Stimulated activated naive B cell treated with anti-CD40 and anti-IgM and Interleukin-4, amounts not matched to agents 10 μg/mL and 1 μg/mL and 100 μg/mL, for 72 hours (primary cell): Measurements from ENCODE around the gene SPATA24.

ENCODE experiments used
- ATAC-seq, 2 donors: fragments of 150-1000 bp; cut with Tn5 transposase; replicated peaks; 2 replicates each; pipeline ENCODE4 v1.10.0; 2021; ENCODE audit warnings: moderate library complexity in 1 of 2
- DNase-seq: peaks from one replicate; pipeline ENCODE4 v3.0.0; 2021
- H3K27ac Mint-ChIP-seq: one replicate; pipeline ENCODE4 v1.8.0; 2022; ENCODE audit warnings: mild to moderate bottlenecking, mixed read lengths
- H3K27me3 Mint-ChIP-seq, 2 donors: one replicate each; pipeline ENCODE4 v1.8.0; 2022; ENCODE audit warnings: mixed read lengths in 2 of 2
- H3K36me3 Mint-ChIP-seq, 2 donors: one replicate each; pipeline ENCODE4 v1.8.0; 2022; ENCODE audit warnings: mixed read lengths in 2 of 2, mild to moderate bottlenecking in 1 of 2
- H3K4me1 Mint-ChIP-seq, 2 donors: one replicate each; pipeline ENCODE4 v1.8.0; 2022; ENCODE audit warnings: mixed read lengths in 2 of 2, mild to moderate bottlenecking in 1 of 2
- H3K4me3 Mint-ChIP-seq, 2 donors: one replicate each; pipeline ENCODE4 v1.8.0; 2022; ENCODE audit warnings: mild to moderate bottlenecking in 2 of 2, mixed read lengths in 2 of 2, moderate library complexity in 1 of 2
- H3K9me3 Mint-ChIP-seq, 2 donors: one replicate each; pipeline ENCODE4 v1.8.0; 2022; ENCODE audit warnings: mixed read lengths in 2 of 2, mild to moderate bottlenecking in 1 of 2

Gene SPATA24

DNA sequence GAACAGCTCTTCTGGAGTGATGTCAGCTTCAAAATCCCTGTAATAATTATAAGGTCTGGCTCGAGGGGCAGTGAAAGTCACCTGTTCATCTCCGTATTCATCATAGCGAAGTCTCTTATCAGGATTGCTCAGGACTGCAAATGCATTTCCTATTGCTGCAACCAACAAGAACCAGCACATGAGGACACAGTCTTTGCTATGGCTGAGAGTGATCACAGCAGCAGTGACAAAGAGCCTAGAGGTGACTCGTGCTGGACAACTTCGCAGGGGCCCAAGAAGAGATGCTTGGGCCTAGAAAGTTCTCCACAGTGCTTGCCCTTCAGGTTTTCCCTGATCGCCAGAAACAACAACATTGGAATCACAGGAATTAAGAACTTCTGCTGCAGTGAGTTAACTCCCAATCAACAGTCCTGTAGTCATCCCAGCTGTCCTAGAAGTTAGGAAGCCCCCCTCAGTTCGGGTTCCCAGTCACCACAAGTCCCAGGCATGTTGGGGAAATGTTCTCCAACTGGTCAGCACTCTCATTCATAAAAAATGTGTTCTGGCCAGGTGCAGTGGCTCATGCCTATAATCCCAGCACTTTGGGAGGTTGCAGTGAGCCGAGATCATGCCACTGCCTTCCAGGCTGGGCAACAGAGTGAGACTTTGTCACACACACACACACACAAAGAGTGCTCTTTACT, 22.5 kb upstream of the SPATA24 start:
- Mint-ChIP-seq H3K27ac (no peak overlapping the region), H3K4me3 (no peak overlapping the region), H3K4me1 (peaks cover 4 to 5% of the 10 kb centered on the region in 2 donors), H3K9me3 (no peaks in the 10 kb centered on the region), H3K36me3 (peaks cover 38 to 43% of the 10 kb centered on the region in 2 donors), H3K27me3 (no peaks in the 10 kb centered on the region)
- DNase-seq = no peak
- ATAC-seq = no peak

DNA sequence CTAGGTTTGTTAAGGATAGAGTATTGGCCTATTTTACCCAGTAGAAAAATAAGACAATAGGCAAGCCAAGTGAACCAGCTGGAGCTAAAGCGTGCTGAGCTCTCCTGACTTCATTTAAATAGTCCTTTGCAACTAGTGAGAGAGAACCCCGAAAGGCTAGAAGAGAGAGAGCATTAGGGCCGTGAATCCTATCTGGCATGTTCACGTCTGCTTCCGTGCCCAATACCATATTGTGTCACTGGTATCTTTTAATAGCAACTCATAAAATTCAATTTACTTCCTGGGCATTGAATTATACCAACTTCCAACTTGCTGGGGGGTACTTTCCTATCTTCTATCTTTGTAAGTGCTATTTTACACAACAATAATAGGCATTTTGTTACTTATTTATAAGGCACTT, 21.6 kb upstream of the SPATA24 start:
- no peaks in the 10 kb centered on the region for H3K27me3 Mint-ChIP-seq
- H3K4me1 Mint-ChIP-seq = peaks cover 4 to 5% of the 10 kb centered on the region in 2 donors
- ATAC-seq = no peak
- no peaks in the 10 kb centered on the region for H3K9me3 Mint-ChIP-seq
- peaks cover 43 to 47% of the 10 kb centered on the region in 2 donors for H3K36me3 Mint-ChIP-seq
- H3K27ac Mint-ChIP-seq = no peak overlapping the region
- no peak for DNase-seq
- no peak overlapping the region for H3K4me3 Mint-ChIP-seq

DNA sequence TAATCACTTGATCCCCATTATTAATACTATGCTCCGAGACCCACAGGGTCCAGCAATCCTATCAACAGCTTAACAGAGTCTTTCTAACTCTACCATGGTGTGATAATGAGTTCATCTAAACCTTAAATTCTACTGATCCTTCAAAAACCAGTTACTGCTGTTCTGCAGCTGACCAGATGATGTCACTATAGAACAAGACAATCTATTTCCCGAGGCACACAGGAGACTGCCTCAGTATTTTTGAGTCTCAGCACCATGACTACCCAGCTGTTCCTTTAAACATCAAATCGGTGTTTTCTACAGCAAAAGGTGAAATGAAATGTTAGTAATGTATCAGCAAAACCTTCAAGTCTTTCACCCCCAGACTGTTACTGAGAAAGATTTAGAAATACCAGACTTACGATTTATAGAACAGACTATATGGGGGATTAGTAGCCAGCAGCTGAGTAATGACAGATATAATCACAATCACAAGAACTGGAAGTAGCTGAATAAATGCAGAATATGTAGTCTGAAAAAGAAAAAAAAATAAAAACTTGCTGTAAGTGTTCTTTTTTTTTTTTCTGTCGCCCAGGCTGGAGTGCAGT, 18.5 kb upstream of the SPATA24 start:
- H3K36me3 Mint-ChIP-seq = peaks cover 51 to 53% of the 10 kb centered on the region in 2 donors
- H3K27ac Mint-ChIP-seq = no peak overlapping the region
- DNase-seq (peak; percentile 53), ATAC-seq (peak; percentile 92)
- no peaks in the 10 kb centered on the region for H3K9me3 Mint-ChIP-seq
- no peak overlapping the region for H3K4me3 Mint-ChIP-seq
- no peaks in the 10 kb centered on the region for H3K27me3 Mint-ChIP-seq
- H3K4me1 Mint-ChIP-seq = peaks cover 4 to 5% of the 10 kb centered on the region in 2 donors

DNA sequence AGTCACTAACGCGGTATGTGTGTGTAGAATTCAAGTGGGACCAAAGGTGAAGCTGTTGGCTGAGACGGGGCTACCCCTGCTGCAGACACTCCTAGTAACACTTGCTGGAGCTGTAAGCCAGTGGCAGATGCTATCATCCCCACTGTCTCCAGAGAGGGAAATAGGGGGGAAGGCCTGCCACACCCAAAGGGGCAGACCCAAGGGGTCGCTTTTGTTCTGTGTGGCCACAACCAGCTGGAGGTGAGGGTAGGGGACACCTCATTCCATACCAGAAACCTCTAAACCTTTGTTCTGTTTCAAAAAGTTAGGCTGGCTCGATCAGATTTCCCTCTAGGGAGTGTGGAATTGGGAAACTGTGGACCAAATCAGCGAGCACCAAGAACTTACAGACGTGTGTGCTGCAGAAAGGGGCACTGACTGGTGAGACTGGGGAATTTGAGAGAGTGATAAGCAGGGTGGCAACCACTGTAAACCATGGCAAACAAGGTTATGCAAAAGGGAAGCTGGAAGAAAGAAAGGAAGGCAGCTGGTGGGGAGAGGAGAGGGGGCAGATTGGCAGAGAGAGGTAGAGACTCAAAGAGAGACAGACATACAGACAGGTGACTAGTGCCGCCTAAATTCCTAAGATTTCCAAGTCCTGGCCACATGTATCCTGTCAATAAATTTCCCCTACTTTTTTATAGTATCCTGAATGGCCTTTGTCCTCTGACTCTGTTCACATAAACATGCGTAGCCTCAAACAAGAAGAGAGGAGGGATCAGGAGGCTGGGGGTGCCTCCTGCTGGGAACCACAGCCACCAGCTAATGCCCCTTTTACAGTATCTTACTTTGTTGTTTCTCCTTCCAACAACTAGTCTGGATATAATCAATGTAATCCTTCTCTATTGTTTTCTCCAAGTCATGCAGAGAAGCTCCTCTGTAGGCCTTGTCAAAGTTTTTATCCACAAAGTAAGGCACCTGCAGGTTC, 15.6 kb upstream of the SPATA24 start:
- Mint-ChIP-seq H3K27ac (no peak overlapping the region), H3K4me1 (peaks cover 10 to 30% of the 10 kb centered on the region in 2 donors), H3K36me3 (peaks cover 40 to 48% of the 10 kb centered on the region in 2 donors), H3K4me3 (no peak overlapping the region), H3K27me3 (no peaks in the 10 kb centered on the region), H3K9me3 (no peaks in the 10 kb centered on the region)
- no peak for ATAC-seq
- no peak for DNase-seq

DNA sequence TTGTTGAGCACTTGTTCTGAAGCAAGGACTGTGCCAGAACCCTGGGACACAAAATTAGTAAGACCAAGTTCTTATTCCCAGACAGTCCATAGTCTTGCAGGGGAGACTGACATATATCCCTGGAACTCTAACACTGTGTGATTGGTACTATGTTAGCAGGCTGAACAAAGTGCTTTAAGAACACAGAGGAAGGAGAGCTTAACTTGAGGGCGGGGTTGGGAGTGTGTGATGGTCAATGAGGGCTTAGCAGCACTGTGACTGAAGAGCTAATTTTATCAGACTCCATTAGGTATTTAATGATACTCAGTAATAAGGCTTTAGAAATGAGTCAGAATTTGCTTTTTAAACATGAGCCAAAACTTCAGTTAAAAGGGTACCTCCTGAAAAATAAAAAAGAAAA, 14.9 kb upstream of the SPATA24 start:
- H3K4me3 Mint-ChIP-seq = no peak overlapping the region
- H3K4me1 Mint-ChIP-seq = peaks cover 10 to 32% of the 10 kb centered on the region in 2 donors
- DNase-seq (no peak), ATAC-seq (no peak)
- no peaks in the 10 kb centered on the region for H3K27me3 Mint-ChIP-seq
- no peaks in the 10 kb centered on the region for H3K9me3 Mint-ChIP-seq
- H3K36me3 Mint-ChIP-seq = peaks cover 38 to 45% of the 10 kb centered on the region in 2 donors
- no peak overlapping the region for H3K27ac Mint-ChIP-seq

DNA sequence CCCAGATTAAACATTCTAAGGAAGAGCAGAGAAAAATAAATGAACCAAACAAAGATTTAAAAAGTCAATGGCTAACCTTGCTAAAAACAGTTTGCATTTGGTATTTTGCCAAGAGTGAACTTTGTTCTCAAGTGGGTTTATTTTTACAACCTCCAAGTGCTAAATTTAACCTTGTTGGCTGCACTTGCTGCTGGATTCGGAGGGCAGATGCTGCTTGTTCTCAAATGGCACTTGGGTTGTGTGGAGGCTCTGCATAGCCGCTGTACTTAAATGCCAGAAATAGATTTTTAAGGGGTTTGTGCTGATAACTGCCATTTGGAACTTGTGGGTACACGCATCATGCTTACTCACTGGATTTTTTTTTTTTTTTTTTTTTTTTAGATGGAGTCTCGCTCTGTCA, 13.3 kb upstream of the SPATA24 start:
- Mint-ChIP-seq H3K4me3 (no peak overlapping the region), H3K27ac (no peak overlapping the region), H3K9me3 (no peaks in the 10 kb centered on the region), H3K27me3 (no peaks in the 10 kb centered on the region), H3K36me3 (peaks cover 36 to 50% of the 10 kb centered on the region in 2 donors), H3K4me1 (peaks cover 7 to 28% of the 10 kb centered on the region in 2 donors)
- DNase-seq = no peak
- ATAC-seq = peak; percentile 64 to 65

DNA sequence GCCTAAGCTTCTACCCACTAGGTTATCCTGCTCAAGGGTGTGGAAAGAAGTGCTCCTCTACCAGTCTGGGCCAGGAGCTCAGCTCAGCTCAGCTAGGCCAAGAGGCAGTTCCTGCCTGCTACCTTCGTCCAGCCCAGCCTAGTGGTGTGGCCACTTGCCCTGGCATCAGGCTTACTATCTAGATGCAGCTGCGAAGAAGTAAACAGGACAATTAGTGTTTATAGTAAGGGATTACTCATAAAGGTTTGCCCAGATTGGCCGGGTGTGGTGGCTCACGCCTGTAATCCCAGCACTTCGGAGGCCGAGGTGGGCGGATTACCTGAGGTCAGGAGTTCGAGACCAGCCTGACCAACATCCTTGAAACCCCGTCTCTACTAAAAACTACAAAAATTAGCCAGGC, 12.8 kb upstream of the SPATA24 start:
- Mint-ChIP-seq H3K27ac (peak overlapping the region; percentile 56), H3K9me3 (no peaks in the 10 kb centered on the region), H3K4me3 (no peak overlapping the region), H3K36me3 (peaks cover 35 to 49% of the 10 kb centered on the region in 2 donors), H3K4me1 (peaks cover 7 to 27% of the 10 kb centered on the region in 2 donors), H3K27me3 (no peaks in the 10 kb centered on the region)
- ATAC-seq (peak; percentile 14 to 15), DNase-seq (no peak)

DNA sequence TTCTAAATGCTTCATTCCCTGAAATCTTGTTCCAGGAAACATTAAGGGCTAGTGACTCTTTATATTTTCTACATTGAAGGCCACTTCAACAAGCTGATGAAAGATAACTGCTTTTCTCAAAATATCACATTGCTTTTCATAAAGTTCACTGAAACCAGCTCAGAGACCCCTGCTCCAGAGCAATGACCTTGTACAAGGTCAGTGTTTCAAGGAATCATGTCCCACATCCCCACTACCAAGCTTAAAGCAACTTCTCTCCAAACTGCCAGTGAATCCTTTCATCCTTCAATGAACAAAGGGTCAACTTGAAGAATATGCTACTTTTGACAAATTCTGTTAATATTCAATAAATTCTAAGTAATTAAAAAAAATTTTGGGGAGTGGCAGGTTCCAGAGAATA, 12.0 kb upstream of the SPATA24 start:
- Mint-ChIP-seq H3K9me3 (no peaks in the 10 kb centered on the region), H3K27ac (no peak overlapping the region), H3K4me1 (peaks cover 7 to 27% of the 10 kb centered on the region in 2 donors), H3K4me3 (no peak overlapping the region), H3K36me3 (peaks cover 35 to 48% of the 10 kb centered on the region in 2 donors), H3K27me3 (no peaks in the 10 kb centered on the region)
- ATAC-seq (no peak), DNase-seq (no peak)

DNA sequence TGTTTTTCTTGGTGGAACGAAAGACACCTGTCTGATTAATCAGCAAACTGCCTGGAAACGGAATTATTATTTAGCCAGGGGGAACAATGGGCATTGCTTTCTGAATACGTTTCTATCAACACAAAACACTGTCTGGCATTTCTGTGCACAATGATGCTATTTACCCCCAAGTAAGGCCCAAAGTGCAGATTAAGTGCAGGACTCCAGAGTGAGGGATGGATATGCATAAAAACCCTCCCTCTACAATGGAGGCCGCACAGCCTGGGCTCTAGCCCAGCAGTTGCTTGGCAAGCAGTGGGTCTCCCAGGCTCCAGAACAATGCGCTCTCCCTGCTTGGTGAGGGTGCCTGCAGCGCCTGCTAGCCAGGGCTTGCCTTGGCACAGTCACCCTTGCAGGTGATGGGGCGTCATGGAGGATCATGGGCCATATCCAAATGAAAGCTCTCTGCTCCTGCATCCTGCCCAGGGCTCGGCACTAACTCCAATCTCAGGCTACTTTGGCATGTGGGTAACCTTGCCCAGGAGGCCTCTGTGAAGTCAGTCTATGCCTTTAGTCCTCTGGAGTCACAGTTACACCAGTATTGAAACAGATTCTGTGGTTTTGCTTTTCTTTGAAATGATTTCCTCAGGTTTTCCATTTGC, 11.5 kb upstream of the SPATA24 start:
- Mint-ChIP-seq H3K9me3 (no peaks in the 10 kb centered on the region), H3K36me3 (peaks cover 31 to 43% of the 10 kb centered on the region in 2 donors), H3K27ac (no peak overlapping the region), H3K27me3 (no peaks in the 10 kb centered on the region), H3K4me3 (no peak overlapping the region), H3K4me1 (peaks cover 7 to 27% of the 10 kb centered on the region in 2 donors)
- DNase-seq (no peak), ATAC-seq (peak in 1 of 2 donors; percentile 37)

DNA sequence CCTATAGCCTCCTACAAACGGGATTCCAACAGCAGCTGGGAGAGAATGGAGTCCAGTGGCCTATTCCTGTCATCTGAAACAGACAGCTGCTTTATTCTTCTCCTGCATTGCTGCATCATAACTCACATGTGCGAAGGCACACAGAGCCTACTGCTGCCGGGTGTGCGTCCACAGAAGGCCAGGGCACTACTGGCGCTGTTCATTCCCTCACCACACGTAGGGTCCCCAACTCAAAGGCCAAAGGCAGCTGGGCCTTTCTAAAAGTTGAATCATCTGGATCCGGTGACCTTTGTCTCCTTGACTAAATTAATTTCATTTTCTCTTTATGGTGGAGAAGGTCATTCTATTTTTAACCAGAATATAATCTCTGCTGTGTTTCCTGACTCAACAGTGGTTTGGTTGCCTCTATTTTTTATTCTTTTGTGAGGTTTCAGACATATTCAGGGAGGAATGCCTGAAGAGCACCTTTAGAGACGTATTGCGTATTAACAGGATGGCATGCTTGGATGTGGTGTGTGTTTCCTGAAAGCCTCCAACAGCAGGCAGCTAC, 10.8 kb upstream of the SPATA24 start:
- no peaks in the 10 kb centered on the region for H3K9me3 Mint-ChIP-seq
- no peak for DNase-seq
- H3K27me3 Mint-ChIP-seq = no peaks in the 10 kb centered on the region
- H3K27ac Mint-ChIP-seq = no peak overlapping the region
- H3K4me3 Mint-ChIP-seq = no peak overlapping the region
- ATAC-seq = peak; percentile 31 to 42
- peaks cover 7 to 27% of the 10 kb centered on the region in 2 donors for H3K4me1 Mint-ChIP-seq
- H3K36me3 Mint-ChIP-seq = peaks cover 26 to 38% of the 10 kb centered on the region in 2 donors

DNA sequence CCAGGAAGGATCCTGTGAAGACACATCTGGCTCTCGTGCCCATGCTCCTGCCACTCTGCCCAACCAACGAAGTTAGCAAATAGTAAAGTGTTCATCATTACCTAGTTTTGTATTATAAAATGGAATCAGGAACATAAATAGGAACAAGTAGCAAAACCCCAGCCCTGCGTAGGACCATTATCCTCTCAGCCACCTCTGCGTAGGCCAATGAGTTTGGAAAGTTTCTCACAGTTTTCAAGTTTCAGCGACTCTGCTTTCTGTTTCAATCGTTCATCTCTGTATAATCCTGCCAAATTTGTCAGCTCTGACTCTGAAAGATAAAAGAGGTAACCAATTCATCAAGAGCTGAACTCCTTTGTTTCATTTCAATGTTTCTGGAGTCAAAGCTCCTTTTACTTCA, 10.1 kb upstream of the SPATA24 start:
- H3K4me3 Mint-ChIP-seq = no peak overlapping the region
- H3K4me1 Mint-ChIP-seq = peaks cover 7 to 27% of the 10 kb centered on the region in 2 donors
- H3K36me3 Mint-ChIP-seq = peaks cover 20 to 33% of the 10 kb centered on the region in 2 donors
- H3K27ac Mint-ChIP-seq = no peak overlapping the region
- DNase-seq (no peak), ATAC-seq (no peak)
- H3K27me3 Mint-ChIP-seq = no peaks in the 10 kb centered on the region
- H3K9me3 Mint-ChIP-seq = no peaks in the 10 kb centered on the region

DNA sequence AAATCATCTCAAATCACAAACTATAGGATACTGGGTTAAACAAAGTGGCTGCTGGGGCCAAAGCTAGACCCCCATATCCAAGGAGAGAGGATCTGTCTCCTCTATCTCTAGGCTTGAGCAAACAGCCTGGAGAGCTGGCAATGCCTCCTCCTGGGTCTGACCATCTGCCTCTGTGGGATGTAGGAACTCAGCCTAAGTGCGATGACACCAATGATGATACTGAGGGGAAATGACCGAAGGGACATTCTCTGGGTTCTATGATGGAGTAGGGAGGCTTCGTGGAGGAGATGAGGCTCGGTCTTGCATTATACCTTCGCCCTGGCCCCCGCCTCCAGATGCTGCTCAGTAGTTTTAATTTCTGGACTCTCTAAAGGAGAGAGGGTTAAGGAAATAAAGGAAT, 9.3 kb upstream of the SPATA24 start:
- H3K4me1 Mint-ChIP-seq = peaks cover 7 to 28% of the 10 kb centered on the region in 2 donors
- H3K4me3 Mint-ChIP-seq = no peak overlapping the region
- H3K9me3 Mint-ChIP-seq = no peaks in the 10 kb centered on the region
- H3K27me3 Mint-ChIP-seq = no peaks in the 10 kb centered on the region
- H3K36me3 Mint-ChIP-seq = peaks cover 12 to 25% of the 10 kb centered on the region in 2 donors
- H3K27ac Mint-ChIP-seq = no peak overlapping the region
- no peak for ATAC-seq
- DNase-seq = no peak

DNA sequence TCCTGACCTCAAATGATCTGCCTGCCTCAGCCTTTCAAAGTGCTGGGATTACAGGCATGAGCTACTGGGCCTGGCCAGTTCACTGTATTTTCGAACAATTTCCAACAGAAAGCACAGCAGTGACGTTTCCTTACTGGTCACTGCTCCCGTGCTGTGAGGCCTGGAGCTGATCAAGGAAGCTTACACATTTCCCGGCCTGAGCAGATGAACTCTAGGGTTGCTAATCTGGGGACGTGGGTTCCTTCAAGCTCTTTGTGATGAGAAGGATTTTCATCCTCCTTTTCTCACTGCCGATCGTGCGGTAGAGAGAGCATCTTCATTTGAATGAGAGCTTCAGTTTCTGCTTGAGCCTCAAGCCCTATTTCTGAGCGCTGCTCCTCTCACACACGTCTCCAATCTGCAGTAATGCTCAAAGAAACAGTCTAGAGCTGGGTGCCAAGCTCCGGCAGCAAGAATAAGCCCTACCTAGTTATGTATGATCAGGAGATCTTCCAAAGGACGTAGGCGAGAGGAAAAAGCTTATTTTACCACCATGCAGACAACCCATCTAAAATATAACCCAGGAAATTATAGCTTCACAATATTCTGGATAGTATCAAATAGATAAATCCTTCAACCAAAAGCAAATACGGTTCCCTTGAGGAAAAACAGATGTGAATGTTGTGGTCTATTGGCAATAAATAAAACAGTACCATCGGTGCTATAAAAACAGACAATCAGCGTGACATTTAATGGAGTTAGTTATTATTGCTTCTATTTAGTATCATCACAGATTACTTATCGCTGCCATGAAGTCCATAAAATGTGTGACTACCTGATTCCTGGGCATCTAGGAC, 7.3 kb upstream of the SPATA24 start:
- no peaks in the 10 kb centered on the region for H3K27me3 Mint-ChIP-seq
- peaks cover 11 to 19% of the 10 kb centered on the region in 2 donors for H3K36me3 Mint-ChIP-seq
- no peak for ATAC-seq
- H3K9me3 Mint-ChIP-seq = no peaks in the 10 kb centered on the region
- H3K27ac Mint-ChIP-seq = no peak overlapping the region
- peaks cover 16 to 35% of the 10 kb centered on the region in 2 donors for H3K4me1 Mint-ChIP-seq
- no peak overlapping the region for H3K4me3 Mint-ChIP-seq
- DNase-seq = no peak
